Motor neuron (in vitro differentiated cells): ENCODE results near the gene NAV3. TPM values are rescaled to one million over a fixed set of nuclear protein-coding genes. Genes with fewer than 3 reads are reported as not detected.

ENCODE experiments used
- ATAC-seq, 8 experiments: fragments of 200-7000 bp; cut with Tn5 transposase; replicated peaks in 6 of 8; 2 replicates each; pipeline ENCODE4 v1.8.0; 2021; ENCODE audit warnings: mild to moderate bottlenecking in 8 of 8, moderate library complexity in 8 of 8
- H3K27ac ChIP-seq, 2 donors: fragments of 250-450 bp; sonication (Bioruptor Pico); 2 replicates each; pipeline ENCODE4 v1.9.0; 2021; ENCODE audit warnings: antibody characterized with exemption in 2 of 2, mild to moderate bottlenecking in 2 of 2, moderate library complexity in 1 of 2
- H3K4me1 ChIP-seq, 2 donors: fragments of 250-450 bp; sonication (Bioruptor Pico); replicated peaks in 1 of 2; 2 replicates each; pipeline ENCODE4 v1.6.1; 2021; ENCODE audit warnings: antibody characterized with exemption in 2 of 2, mild to moderate bottlenecking in 2 of 2, moderate library complexity in 1 of 2
- H3K4me3 ChIP-seq, 5 donors: fragments of 250-450 bp; sonication (Bioruptor Pico); 2 replicates each; pipeline ENCODE4 v1.9.0; 2021; ENCODE audit warnings: antibody characterized with exemption in 5 of 5, mild to moderate bottlenecking in 5 of 5, moderate library complexity in 4 of 5
- WGBS, 10 experiments: fragments of 450-650 bp; shearing (Covaris generic); methylation state at CpG; one replicate each; pipeline ENCODE4 v1.0.0; 2022; 5-methylcytosine and 5-hydroxymethylcytosine counted together
- in situ Hi-C, 9 experiments: fragments of 400-800 bp; cut with MboI; loops; one replicate each; pipeline ENCODE4 v1.15.0; 2021; ENCODE audit warnings: low sequenced_read_pairs in 9 of 9, low pct_unique_long_range_greater_than_20kb in 2 of 9; ENCODE audit not compliant: unreplicated experiment in 9 of 9
- total RNA-seq, 8 experiments: library from RNA; unstranded; fragments of 300-600 nt; gene quantifications; 2 replicates each; pipeline versions ENCODE4 v1.2.3 to v1.2.4, GENCODE V29; 2022

The NAV3 gene
- total RNA-seq, 8 experiments from 2014 or later, result 2.4 to 92.5 (median 48.4) TPM

DNA sequence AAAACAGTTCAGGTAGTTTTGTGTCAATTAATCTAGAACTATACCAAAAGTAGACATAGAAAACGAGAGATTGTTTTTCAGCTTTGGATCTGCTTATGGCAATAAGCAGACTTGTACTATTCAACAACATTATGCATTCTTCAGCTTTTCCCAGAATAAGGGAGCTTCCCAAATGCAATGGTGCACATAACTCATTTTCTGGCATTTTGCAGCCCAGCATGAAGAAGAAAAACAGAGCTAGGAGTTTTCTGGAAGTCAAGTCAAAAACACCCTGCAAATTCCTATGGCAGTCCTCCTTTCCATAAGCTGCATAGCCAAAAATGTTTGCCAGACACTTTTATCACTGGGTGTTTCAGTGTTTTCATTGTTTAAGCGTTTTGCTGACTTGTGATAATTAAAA, 314.7 kb downstream of the NAV3 start:
- Histone ChIP-seq H3K4me3 (no peak overlapping the region), H3K27ac (no peak overlapping the region), H3K4me1 (peaks cover 6 to 19% of the 10 kb centered on the region in 2 donors)
- in situ Hi-C loops, result no loop called here
- 0 to 90% (median 70%) methylated on average over 1 to 2 of the region's 2 CpGs for WGBS, 10 experiments
- ATAC-seq, result peak in 2 of 8 experiments; percentile 50 to 77

DNA sequence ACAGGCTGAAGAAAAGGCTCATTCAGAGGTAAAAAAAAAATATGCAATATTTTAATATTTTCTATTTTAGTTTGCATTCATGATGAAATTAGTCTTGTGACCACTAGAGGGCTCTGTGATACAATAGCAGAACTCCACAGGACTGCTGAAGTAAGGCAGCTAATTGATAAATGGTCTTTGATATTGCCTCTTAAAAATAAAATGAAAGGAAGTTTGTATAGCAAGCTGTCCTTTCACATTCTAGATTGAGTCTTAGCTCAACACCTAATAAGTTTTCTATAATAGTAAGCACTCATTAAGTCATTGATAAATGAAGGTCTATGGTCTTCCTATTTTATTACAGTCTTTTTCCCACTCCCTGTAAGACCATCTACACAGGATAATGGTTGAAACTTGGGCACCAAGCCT, 315.7 kb downstream of the NAV3 start:
- Histone ChIP-seq H3K27ac (no peak overlapping the region), H3K4me3 (no peak overlapping the region), H3K4me1 (peaks cover 6 to 24% of the 10 kb centered on the region in 2 donors)
- peak in 4 of 8 experiments; percentile 36 to 64 (median 42) for ATAC-seq
- in situ Hi-C loops, result no loop called here

DNA sequence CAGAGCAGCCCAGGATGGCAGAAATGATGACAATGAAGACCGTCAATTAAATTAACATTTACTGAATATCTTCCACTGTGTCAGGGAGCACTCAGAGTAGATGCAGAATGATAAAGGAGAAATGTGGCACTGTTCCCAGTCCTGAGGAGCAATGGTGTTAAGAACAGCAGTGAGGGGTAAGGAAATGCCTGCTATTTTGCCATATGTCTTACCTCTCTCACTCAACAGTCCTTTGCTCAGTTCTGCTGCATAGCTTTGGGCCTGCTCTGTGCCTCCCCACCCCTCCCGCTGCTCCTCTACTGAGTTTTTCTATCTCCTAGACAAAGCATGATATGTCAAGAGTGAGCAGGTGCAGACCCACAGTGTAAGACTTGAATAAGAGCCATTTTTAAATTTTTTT, 318.8 kb downstream of the NAV3 start:
- Histone ChIP-seq H3K4me3 (no peak overlapping the region), H3K4me1 (peaks cover 6 to 24% of the 10 kb centered on the region in 2 donors), H3K27ac (no peak overlapping the region)
- 38 to 85% (median 54%) methylated on average over 1 to 2 of the region's 2 CpGs; no CpG with 5 or more reads in 2 of the 10 experiments for WGBS, 10 experiments
- peak in 6 of 8 experiments; percentile 19 to 65 (median 40) for ATAC-seq
- in situ Hi-C loops, result no loop called here

DNA sequence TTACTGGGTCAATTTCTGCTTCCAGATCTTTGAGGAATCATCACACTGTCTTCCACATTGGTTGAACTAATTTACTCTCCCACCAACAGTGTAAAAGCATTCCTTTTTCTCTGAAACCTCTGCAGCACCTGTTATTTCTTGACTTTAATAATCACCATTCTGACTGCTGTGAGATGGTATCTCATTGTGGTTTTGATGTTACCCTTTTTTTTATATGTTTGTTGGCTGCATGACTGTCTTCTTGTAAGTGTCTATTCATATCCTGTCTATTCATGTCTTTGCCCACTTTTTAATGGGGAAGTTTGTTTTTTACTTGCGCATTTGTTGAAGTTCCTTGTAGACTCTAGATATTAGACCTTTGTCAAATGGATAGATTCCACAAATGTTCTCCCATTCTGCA, 324.9 kb downstream of the NAV3 start:
- Histone ChIP-seq H3K4me3 (no peak overlapping the region), H3K4me1 (peaks cover 0 to 3% of the 10 kb centered on the region in 2 donors), H3K27ac (no peak overlapping the region)
- ATAC-seq, result no peak
- in situ Hi-C loops, result no loop called here
- 83 to 100% (median 96%) methylated on average over 1 of the region's 1 CpG; no CpG with 5 or more reads in 2 of the 10 experiments for WGBS, 10 experiments

DNA sequence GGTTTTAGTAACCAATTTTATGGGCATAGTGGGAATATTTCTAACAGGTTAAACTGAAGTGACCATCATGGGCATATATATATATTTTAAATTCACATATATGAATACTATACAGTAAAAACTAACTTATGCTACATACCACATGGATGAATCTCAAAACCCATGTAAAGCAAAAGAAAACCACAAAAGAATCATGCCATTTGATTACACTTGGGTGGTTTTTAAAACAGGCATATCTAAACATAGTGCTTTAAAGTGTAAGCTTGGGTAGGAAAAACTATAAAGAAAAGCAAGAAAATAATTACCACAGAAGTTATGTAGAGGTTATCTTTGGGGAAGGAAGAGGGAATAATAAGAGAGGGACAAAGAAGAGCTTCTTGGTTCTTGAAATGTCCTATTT, 326.1 kb downstream of the NAV3 start:
- in situ Hi-C loops, result no loop called here
- no peak for ATAC-seq
- H3K4me3 ChIP-seq, result no peak overlapping the region
- no peaks in the 10 kb centered on the region for H3K4me1 ChIP-seq
- no peak overlapping the region for H3K27ac ChIP-seq

DNA sequence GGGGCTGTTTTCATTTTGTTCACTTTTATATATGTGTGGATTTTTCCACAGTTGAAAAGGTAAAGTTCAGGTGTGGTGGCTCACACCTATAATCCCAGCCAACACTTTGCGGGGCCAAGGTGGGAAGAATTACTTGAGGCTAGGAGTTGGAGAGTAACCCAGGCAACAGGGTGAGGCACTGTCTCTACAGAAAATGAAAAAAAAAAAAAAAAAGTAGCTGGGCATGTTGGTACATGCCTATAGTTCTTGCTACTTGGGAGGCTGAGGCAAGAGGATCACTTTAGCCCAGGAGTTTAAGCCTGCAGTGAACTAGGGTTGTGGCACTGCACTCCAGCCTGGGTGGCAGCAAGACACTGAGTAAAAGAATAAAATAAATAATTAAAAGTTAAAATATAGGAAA, 326.5 kb downstream of the NAV3 start:
- Histone ChIP-seq H3K27ac (no peak overlapping the region), H3K4me3 (no peak overlapping the region), H3K4me1 (no peaks in the 10 kb centered on the region)
- 17 to 100% (median 100%) methylated on average over 1 of the region's 1 CpG; no CpG with 5 or more reads in 3 of the 10 experiments for WGBS, 10 experiments
- in situ Hi-C loops, result no loop called here
- ATAC-seq, result peak in 2 of 8 experiments; percentile 77 to 88

DNA sequence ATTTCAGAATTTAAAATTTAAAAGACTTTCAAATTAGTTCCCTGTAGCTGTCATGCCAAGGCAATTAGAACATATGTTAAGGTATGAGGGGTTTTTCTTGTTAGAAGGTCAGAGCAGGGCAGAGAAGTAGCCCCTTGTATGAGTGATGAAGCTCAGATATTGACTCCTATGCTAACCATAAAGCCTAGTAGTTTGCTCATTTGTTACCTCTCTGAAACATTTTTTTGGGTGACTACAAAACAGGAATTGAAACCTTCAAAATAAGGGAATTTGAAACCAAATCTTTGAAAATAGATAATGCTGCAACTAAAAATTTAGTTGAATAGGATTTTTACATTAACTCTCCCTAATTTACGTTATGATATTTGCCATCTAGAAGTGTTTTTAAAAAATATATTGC, 333.5 kb downstream of the NAV3 start:
- no peak for ATAC-seq
- WGBS, 10 experiments, result 86 to 100% (median 100%) methylated on average over 1 of the region's 1 CpG; no CpG with 5 or more reads in 2 of the 10 experiments
- in situ Hi-C loops, result no loop called here
- no peak overlapping the region for H3K4me3 ChIP-seq
- no peaks in the 10 kb centered on the region for H3K4me1 ChIP-seq
- no peak overlapping the region for H3K27ac ChIP-seq

DNA sequence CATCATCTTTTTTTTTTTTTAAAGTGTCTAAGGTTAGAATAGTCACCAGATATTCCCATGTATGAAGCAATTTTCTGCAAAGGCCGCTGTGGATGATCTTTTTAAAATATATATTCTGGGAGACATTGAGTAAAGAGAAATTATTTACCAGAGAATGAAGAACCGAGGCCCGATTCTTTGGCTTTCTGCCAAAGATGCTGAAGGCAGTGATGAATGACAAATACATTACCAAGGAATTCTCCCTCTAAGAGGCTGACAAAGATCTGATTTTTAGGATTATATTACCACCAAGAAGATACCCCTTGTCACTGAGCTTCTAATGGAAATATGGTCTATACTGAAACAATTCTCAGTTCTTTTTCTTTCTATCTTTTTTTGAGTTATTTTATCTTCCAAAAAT, 336.8 kb downstream of the NAV3 start:
- in situ Hi-C loops, result no loop called here
- peak in 1 of 8 experiments; percentile 25 for ATAC-seq

DNA sequence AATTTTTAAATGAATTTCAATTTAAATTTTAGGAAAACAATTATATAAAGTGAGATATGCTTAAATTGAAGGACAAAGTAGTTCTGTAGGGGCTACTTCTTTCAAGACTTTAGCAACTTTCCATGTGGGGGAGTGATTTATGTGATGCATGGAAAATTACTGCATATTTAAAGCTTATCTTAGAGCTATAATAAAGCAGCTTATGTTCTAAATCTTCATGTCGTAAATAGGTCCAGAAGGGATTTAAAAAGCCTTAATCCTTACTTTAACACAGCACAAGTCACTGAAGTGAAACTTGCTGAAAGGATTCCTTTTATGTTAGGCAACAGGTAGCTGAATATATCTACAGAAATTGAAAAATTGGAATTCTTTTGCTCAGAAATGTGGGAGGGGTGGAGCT, 340.4 kb downstream of the NAV3 start:
- 57 to 100% (median 93%) methylated on average over 1 of the region's 1 CpG; no CpG with 5 or more reads in 1 of the 10 experiments for WGBS, 10 experiments
- H3K4me3 ChIP-seq, result no peak overlapping the region
- no peak overlapping the region for H3K27ac ChIP-seq
- in situ Hi-C loops, result no loop called here
- ATAC-seq, result no peak
- H3K4me1 ChIP-seq, result no peaks in the 10 kb centered on the region

More for the DNA sequence above, 336.8 kb downstream of the NAV3 start:
- Histone ChIP-seq H3K27ac (no peak overlapping the region), H3K4me3 (no peak overlapping the region), H3K4me1 (no peaks in the 10 kb centered on the region)
- WGBS, 10 experiments, result 32 to 100% (median 48%) methylated on average over 1 to 3 of the region's 3 CpGs

DNA sequence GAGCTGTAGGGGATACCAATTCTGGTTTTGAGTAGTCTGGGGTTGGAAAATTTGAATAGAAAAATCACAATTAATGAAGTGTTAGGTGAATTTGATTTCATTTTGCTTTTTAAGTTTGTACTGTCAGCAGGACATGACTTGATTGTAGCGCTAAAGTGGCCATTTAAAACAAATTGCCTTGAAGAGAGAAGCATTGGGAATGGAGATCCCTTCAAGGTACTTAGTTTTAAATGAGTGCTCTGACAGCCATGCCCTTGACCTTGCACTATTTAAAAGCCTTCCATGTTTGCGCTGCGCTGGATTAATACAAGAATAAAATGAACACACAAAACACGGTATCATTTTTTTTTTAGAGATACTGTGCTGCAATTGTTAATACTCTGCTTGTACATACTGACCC, 345.9 kb downstream of the NAV3 start:
- in situ Hi-C loops, result loop anchor here in 1 of 9 experiments (25.0 kb wide), 1 partner anchor 986 kb away; no protein-coding TSS in a partner anchor
- no peak for ATAC-seq
- H3K4me1 ChIP-seq, result no peaks in the 10 kb centered on the region
- 83 to 98% (median 93%) methylated on average over 1 to 4 of the region's 4 CpGs for WGBS, 10 experiments
- no peak overlapping the region for H3K4me3 ChIP-seq
- H3K27ac ChIP-seq, result no peak overlapping the region

DNA sequence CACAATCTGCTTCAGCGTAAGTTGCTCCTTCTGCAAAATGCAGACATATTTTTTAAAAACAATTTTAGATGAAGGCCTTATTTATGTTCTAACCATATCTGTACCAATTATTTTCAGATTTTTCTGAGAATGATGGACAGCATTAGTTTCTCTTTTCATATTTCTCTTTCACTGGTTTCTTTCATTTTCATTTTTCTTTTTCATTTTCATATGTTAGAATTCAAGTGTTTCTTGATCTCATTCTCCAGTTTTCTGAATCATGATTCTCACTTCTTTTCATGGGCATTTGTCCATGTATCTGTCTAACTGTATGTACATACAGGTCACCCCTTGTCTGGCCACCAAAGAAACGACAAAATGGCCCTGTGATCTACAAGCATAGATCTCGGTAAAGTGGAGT, 346.6 kb downstream of the NAV3 start:
- in situ Hi-C loops, result loop anchor here in 1 of 9 experiments (25.0 kb wide), 1 partner anchor 985 kb away; no protein-coding TSS in a partner anchor
- H3K27ac ChIP-seq, result no peak overlapping the region
- no peaks in the 10 kb centered on the region for H3K4me1 ChIP-seq
- no peak for ATAC-seq
- H3K4me3 ChIP-seq, result no peak overlapping the region
- 91 to 100% (median 97%) methylated on average over 1 to 3 of the region's 3 CpGs for WGBS, 10 experiments

DNA sequence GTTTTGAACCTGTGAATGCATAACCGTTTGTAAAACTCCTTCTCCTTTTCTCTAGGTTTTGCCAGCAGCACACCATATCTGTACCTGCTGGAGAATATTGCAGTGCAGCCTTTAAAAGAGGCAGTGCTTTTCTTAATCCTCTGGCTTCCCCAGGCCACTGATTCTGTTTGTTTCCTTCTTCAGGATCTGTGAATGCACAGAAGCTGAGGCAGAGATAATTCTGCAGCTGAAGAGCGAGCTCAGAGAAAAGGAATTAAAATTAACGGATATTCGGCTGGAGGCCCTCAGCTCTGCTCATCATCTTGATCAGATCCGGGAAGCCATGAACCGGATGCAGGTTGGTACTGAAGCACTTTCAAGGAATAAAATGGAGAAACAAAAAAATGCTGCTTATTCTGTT, 348.7 kb downstream of the NAV3 start:
- H3K27ac ChIP-seq, result no peak overlapping the region
- in situ Hi-C loops, result loop anchor here in 1 of 9 experiments (25.0 kb wide), 1 partner anchor 983 kb away; no protein-coding TSS in a partner anchor
- no peak for ATAC-seq
- H3K4me1 ChIP-seq, result no peaks in the 10 kb centered on the region
- H3K4me3 ChIP-seq, result no peak overlapping the region
- WGBS, 10 experiments, result 51 to 91% (median 83%) methylated on average over 2 to 6 of the region's 6 CpGs

DNA sequence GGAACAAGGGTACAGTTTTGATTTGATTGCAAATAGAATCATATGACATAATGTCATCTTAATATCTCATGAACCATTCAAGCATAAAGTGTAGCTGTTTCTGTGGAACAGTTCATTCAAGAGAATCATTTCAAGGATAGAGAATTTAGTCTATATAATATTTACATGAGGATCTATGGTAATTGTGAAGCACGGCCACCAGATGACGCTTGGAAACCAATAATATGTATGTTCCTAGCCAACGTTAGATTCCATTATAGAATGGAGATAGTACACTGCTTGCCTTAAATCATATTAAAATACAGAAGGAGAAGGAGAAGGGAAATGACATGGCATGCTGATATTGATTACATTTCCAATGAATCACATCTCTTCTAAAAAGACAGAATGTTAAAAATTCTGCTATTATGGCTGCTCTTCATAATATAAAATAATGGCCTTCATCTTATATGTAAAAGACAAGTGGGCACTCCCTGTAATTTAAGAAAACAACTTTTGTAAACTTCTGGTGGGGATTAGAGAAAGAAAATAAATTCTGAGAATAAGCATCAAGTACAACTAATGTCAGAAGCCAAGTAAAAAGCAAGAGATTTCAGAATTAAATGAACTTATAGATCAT, 351.0 kb downstream of the NAV3 start:
- WGBS, 10 experiments, result 10 to 66% (median 41%) methylated on average over 1 to 3 of the region's 3 CpGs; no CpG with 5 or more reads in 1 of the 10 experiments
- peak in 5 of 8 experiments; percentile 28 to 82 (median 55) for ATAC-seq
- Histone ChIP-seq H3K4me1 (no peaks in the 10 kb centered on the region), H3K27ac (no peak overlapping the region), H3K4me3 (no peak overlapping the region)
- in situ Hi-C loops, result loop anchor here in 1 of 9 experiments (25.0 kb wide), 1 partner anchor 981 kb away; no protein-coding TSS in a partner anchor

DNA sequence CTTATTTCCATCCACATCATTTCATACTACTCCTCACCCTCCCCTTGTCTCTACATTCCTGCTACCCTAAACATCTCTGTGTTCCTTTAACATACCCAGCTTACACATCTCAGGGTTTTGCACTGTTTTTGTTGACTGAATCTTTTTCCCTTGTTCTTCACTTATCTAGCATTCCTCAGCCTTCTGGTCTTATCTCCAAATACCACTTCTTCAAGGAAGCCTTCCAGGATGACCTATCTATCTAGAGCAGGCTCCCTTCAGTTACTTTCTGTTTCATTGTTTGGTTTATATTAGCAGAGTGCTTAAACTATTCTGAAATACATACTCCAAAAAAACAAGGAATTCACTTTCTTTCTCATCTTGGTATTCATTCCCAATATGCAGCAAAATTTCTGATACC, 353.1 kb downstream of the NAV3 start:
- no peaks in the 10 kb centered on the region for H3K4me1 ChIP-seq
- no peak overlapping the region for H3K4me3 ChIP-seq
- ATAC-seq, result no peak
- no peak overlapping the region for H3K27ac ChIP-seq
- in situ Hi-C loops, result loop anchor here in 1 of 9 experiments (25.0 kb wide), 1 partner anchor 978 kb away; no protein-coding TSS in a partner anchor
